Activated naive CD4-positive, alpha-beta T cell treated with anti-CD3 and anti-CD28 coated beads, Interleukin-2, amount 50 U/mL, for 16 hours (primary cell): ENCODE measurements around the gene LAMP1.
"Not testable (repeated sequence)": the region's sequence is repeated elsewhere in the genome, so short reads cannot be mapped to it uniquely, and the experiment has no call there.

ENCODE experiments used
- DNase-seq: peaks from one replicate; pipeline ENCODE4 v3.0.0-alpha.2; 2020

LAMP1 gene

DNA sequence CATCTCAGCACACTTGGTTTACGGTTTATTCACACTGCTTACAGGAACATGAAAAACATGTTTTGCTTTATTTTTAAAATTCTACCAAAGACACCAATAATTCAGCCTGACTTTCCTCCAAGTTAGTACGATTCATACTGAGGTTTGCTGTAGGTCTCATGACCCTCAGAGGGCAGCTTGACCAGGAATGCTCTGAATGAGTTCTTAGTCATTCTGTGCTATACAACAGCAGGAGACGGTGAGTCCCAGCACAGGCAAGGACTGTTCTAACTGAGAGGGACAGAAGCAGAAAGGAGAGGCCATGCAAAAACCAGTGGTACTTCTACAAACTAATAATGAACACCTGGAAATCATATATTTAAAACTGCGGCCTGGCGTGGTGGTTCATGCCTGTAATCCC is 60.5 kb downstream of the LAMP1 start:
- no peak for DNase-seq

DNA sequence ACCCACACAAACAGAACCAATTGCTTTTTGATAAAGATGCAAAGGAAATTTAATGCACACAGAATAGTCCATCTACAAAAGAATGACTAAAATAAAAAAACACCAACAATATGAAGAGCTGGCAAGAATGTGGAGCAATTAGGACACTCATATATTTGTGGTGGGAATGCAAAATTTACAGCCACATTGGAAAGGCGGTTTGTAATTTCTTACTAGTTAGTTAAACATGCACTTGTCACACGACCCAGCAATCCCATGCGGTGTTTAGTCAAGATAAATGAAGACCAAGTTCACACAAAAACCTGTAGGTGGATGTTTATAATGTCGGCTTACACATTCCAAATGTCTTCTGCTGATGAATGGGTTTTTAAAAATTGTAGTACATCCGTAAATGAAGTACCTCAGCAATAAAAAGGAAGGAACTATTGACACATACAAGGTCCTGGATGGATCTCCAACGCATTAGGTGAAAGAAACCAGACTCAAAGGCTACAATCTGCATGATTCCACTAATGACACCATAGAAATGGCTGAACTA is 61.7 kb downstream of the LAMP1 start:
- DNase-seq, result no peak

- DNase-seq, result no peak
These were observed 62.5 kb downstream of the LAMP1 start for GRCh38 chr13:113359571-113359970.

DNA sequence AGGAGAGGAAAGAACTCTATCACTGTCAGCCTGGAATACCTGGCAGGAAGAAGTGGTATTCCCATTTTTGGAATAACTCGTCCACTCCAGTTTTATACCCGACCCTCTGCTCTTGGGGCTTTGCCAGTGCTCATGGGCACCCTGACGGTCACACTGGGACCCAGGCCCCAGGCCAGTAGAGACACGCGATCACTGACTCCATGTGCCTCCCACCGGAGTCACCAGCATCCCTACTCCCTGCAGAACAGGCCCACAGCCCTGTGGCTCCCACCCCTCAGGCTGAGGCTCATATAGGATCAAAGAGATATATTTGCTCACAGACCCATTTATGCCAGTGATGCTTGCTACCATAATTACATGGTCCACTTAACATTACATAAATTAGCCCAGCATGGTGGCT is 63.4 kb downstream of the LAMP1 start:
- DNase-seq, result no peak

DNA sequence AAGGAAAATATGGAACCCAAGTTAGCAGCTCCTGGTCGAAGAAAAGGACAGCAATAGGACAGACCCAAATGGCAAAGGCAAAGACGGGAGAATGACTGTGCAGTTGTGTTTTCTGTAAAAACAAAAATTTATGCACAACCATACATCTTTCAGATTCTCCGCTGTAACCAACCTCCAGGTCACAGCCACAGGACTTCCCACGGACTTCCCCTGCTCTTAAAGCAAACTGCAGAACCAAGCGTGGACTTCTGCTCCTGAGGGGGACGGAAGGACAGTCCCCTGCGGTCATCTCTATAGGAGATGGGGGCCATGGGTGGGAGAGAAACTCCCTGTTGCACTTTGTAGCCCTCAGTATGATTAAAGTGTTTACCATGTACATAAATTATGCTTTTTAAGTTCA is 64.4 kb downstream of the LAMP1 start:
- no peak for DNase-seq

- DNase-seq, result no peak
These were observed 67.4 kb downstream of the LAMP1 start for GRCh38 chr13:113364311-113364889.

DNA sequence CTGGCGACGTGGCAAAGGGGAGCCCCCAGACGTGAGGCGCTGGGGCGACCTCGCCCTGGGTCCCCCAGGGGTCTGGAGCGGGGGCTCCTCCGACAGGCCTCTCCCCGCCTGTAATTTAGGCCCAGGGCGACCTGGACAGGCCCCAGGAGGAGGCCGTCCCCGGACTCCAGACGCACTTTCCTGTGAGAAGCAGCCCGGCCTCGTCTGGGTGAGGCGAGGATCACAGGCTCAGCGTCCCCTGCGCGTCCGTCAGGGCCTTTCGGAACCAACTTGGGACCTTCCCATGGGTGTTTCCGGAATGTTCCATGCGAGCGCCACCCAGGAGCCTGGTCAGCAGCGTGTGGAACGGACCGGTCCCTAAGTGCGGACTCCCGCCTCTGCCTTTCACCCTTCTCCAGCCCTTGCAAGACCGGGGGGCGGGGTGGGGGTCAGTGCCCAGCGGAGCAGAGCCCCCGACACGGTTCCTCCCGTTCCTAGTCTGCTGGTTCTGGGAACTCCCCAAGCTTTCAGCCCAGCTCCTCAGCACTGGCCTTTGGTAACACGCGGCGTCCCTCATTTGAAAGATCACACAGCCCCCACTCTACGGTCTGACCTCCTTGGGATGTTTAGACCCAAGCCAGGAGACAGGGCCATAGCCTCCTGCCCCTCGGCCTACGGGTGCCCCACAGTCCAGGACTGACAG is 68.0 kb downstream of the LAMP1 start:
- DNase-seq, result no peak

DNA sequence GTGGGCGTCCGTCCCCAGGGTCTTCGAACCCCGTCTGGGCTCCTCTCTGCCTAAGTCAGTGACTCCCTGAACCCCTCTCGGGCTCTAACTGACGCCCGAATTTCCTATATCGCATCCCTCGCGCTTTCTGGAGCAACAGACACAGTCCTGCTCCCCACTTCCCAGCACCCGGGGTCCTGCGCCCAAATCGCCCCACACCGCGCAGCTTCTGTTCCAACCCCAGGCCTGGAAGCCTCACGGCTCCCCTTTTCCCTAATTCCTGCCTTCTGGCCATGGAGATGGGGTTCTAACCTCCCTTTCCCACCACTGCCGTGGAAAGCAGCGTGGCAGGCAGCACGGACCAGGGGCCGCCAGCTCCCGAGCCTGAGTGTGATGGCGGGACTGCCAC is 68.5 kb downstream of the LAMP1 start:
- DNase-seq, result no peak

- no peak for DNase-seq
These were observed 69.0 kb downstream of the LAMP1 start for GRCh38 chr13:113365971-113366588.

GRCh38 chr13:113367020-113367560 is 70.1 kb downstream of the LAMP1 start:
- DNase-seq, result no peak

GRCh38 chr13:113367771-113368170 is 70.7 kb downstream of the LAMP1 start:
- DNase-seq, result no peak

- DNase-seq, result not testable (repeated sequence)
These were observed 71.3 kb downstream of the LAMP1 start for GRCh38 chr13:113368353-113368752.

DNA sequence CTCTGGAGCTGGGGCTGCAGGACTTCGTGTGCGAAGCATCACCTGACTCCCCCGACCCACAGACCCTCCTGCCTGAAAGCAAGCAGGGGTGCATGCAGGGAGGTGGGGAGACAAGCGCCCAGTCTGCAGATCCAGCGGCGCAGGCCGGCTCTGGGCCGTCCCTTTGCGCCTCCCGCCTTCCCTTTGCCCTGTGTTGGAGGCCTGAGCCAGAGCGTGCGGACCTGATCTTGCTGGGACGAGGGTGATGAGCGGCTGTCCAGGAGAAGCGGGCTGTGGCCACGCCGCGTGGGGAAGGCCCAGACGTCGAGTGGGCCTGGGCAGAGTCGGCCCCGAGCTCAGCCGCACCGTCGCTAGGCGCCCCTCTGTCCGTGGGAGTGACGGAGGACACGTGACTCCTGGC is 72.2 kb downstream of the LAMP1 start:
- no peak for DNase-seq

DNA sequence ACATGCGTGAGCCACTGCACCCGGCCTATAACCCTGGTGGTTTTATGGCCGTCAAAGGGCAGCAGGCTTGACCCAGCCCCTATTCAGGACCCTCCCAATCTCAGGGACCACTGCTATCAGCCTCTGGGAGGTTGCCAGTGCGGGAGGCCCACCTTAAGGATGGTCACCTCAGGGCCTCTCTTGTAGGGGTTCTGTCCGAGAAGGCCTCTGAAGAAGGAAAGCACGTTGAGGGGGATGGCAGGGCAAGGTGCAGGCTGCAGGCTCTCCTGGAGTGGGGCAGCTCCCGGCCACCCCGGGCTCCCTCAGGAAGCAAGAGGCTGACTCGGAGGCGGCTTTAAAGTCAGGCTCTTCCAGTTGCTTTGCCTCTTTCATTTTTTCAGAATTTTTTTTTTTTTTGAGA is 72.8 kb downstream of the LAMP1 start:
- DNase-seq, result no peak

DNA sequence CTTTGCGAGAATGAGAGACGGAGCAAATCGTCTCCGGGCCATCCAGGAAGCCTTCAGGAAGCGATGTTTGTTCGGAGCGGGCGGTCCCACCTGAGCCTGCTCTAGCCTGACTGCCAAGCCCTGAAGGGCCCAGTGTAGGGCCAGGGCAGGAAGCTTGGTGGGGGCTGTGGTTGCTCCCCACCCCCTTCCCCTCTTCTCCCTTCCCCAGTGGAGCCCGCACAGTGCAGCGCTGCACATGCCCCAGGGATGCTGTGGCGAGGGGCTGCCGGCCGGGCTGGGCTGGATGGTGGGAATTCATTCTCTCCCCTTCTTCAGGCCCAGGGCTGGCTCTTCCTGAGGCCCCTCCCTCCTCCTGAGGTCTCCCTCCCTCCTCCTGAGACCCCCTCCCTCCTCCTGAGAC is 74.0 kb downstream of the LAMP1 start:
- DNase-seq, result no peak

- DNase-seq, result not testable (repeated sequence)
These were observed 74.7 kb downstream of the LAMP1 start for GRCh38 chr13:113371701-113372100.
